Measurements from ENCODE around the gene ETV4. TPM values are rescaled to one million over a fixed set of nuclear protein-coding genes. Genes with fewer than 3 reads are reported as not detected.
"Not testable (repeated sequence)": the region's sequence is repeated elsewhere in the genome, so short reads cannot be mapped to it uniquely, and the experiment has no call there.

The ETV4 gene
- polyA plus RNA-seq, 1 donor from 2014 or later: not detected

DNA sequence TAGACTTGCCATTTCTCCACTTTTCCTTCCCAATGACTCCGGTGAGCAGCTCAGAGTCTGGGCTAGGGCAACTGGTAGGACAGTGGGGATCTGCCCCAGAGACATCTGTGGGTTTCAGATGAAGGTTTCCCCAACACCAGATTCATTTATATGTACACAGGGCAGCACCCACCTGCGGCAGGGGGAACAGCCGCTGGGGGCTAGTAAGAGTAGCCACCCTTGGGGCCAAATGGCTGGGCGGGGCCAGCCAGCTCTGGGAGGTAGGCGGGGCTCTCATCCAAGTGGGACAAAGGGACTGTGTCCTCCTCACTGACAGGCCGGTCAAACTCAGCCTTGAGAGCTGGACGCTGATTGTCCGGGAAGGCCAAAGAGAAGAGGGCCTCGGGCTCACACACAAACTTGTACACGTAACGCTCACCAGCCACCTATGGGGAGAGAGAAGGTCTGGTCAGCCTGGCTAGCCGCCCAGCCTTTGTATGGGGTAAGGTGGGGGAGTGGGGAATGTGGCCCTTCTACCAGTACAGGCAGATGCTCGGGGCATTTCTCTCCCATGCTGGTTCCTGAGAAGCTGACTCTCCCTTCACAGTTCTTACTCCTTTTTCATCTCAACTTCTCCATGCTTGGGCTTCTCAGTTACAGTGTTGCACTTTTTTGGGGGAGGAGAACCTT is 17.7 kb downstream of the ETV4 start:
- Mint-ChIP-seq H3K27me3 (no peaks in the 10 kb centered on the region), H3K36me3 (peaks cover 4% of the 10 kb centered on the region), H3K4me1 (peaks cover 0 to 2% (median 0%) of the 10 kb centered on the region in 3 donors), H3K4me3 (no peak overlapping the region), H3K27ac (no peak overlapping the region), H3K9me3 (no peaks in the 10 kb centered on the region)

GRCh38 chr17:43526886-43527648 is 19.1 kb downstream of the ETV4 start:
- Mint-ChIP-seq H3K27ac (no peak overlapping the region), H3K9me3 (no peaks in the 10 kb centered on the region), H3K27me3 (no peaks in the 10 kb centered on the region), H3K36me3 (peaks cover 4% of the 10 kb centered on the region), H3K4me3 (no peak overlapping the region), H3K4me1 (peaks cover 0 to 2% (median 0%) of the 10 kb centered on the region in 3 donors)

DNA sequence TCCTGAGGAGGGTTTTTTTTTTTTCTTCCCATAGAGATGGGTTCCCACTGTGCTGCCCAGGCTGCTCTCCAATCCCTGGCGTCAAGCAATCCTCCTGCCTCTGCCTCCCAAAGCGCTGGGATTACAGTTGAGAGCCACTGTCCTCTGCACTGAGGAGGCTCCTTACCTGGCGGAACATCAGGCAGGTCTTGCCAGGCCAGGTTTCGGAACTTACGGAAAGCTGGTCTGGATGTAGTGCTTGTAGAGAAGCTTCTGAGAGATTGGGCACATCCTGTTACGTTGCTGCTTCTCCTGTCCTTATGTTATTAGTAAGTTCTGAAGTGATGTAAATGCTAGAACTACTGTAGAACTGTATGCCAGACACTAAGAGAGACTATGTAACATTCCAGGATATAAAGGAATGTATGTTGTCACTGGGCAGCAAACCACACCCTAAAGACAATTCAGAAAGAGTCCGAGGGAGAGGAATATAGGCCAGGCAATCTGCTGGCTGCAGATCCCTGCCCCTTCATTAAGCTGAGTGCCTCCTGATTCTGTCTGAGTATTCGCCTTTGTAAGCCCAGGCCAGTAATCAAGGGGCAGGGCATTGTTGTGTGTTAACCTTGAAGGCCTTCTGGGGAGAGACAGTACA is 21.1 kb downstream of the ETV4 start:
- Mint-ChIP-seq H3K36me3 (peaks cover 13% of the 10 kb centered on the region), H3K27me3 (no peaks in the 10 kb centered on the region), H3K4me3 (no peak overlapping the region), H3K27ac (no peak overlapping the region), H3K4me1 (peaks cover 0 to 1% (median 0%) of the 10 kb centered on the region in 3 donors), H3K9me3 (no peaks in the 10 kb centered on the region)

DNA sequence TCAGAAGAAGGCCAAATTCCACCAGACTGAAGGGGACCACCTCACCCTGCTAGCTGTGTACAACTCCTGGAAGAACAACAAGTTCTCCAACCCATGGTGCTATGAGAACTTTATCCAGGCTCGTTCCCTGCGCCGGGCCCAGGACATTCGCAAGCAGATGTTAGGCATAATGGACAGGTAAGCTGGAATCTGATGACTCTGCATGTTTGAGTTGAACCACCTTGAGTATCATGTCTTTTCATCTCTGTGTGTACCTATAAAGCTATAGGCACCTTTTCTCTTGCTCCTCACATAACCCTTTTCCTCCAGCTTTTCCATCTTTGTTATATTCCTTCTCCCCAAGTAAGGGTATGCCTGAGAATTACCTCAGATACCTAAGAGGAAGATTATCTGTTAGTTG is 24.8 kb downstream of the ETV4 start:
- H3K4me1 Mint-ChIP-seq: peaks cover 0 to 4% (median 0%) of the 10 kb centered on the region in 3 donors
- H3K36me3 Mint-ChIP-seq: peaks cover 17% of the 10 kb centered on the region
- peak overlapping the region in 1 of 3 donors; percentile 53 for H3K27ac Mint-ChIP-seq
- no peak overlapping the region for H3K4me3 Mint-ChIP-seq
- H3K27me3 Mint-ChIP-seq: no peaks in the 10 kb centered on the region
- H3K9me3 Mint-ChIP-seq: no peaks in the 10 kb centered on the region

GRCh38 chr17:43517615-43518386 is 28.3 kb downstream of the ETV4 start:
- Mint-ChIP-seq H3K4me3 (no peak overlapping the region), H3K27me3 (no peaks in the 10 kb centered on the region), H3K4me1 (peaks cover 0 to 4% (median 0%) of the 10 kb centered on the region in 3 donors), H3K27ac (no peak overlapping the region), H3K36me3 (peaks cover 17% of the 10 kb centered on the region), H3K9me3 (no peaks in the 10 kb centered on the region)

DNA sequence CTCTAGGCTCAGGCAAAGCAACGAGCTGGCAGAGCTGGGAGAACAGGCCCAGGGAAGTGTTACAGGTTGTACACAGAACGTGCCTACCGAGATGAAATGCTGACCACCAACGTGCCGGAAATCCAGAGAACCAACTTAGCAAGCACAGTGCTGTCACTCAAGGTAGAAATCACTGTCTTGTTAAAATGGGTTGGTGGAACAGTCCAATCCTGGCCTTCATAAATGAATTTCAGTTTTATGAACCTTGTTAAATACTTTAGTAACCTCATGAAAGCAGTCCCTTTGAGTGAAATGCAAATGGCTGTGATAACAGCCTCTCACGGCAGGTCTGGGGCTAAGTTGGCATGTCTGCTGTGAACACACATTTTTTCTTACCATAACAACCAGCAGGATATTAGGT is 29.0 kb downstream of the ETV4 start:
- Mint-ChIP-seq H3K27me3 (no peaks in the 10 kb centered on the region), H3K4me1 (peaks cover 0 to 4% (median 0%) of the 10 kb centered on the region in 3 donors), H3K9me3 (no peaks in the 10 kb centered on the region), H3K36me3 (peaks cover 20% of the 10 kb centered on the region), H3K4me3 (no peak overlapping the region), H3K27ac (no peak overlapping the region)

DNA sequence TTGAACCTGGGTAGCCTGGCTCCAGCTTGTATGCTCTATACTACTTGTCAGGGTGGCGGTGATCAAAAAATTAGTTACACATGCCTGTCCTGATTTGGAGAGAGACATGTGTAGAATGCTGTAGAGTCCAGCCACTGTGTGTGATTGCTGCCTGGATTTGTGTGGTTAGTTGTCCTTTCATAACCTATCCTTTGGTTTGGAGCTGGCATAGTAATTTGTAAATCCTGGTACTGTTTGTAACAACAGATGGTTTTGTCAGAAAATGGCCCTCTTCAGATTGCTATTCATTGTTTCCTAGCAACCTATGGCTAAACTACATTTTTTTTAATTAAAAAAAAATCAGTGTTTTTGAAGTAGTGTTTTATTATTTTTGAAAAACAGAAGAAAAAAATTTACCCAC is 30.5 kb downstream of the ETV4 start:
- Mint-ChIP-seq H3K36me3 (peaks cover 14% of the 10 kb centered on the region), H3K9me3 (no peaks in the 10 kb centered on the region), H3K27ac (no peak overlapping the region), H3K4me3 (no peak overlapping the region), H3K27me3 (no peaks in the 10 kb centered on the region), H3K4me1 (peaks cover 0 to 3% (median 0%) of the 10 kb centered on the region in 3 donors)

GRCh38 chr17:43511199-43511598 is 34.9 kb downstream of the ETV4 start:
- not testable (repeated sequence) for H3K36me3 Mint-ChIP-seq, H3K27me3 Mint-ChIP-seq, H3K4me1 Mint-ChIP-seq, H3K9me3 Mint-ChIP-seq, H3K4me3 Mint-ChIP-seq, H3K27ac Mint-ChIP-seq

DNA sequence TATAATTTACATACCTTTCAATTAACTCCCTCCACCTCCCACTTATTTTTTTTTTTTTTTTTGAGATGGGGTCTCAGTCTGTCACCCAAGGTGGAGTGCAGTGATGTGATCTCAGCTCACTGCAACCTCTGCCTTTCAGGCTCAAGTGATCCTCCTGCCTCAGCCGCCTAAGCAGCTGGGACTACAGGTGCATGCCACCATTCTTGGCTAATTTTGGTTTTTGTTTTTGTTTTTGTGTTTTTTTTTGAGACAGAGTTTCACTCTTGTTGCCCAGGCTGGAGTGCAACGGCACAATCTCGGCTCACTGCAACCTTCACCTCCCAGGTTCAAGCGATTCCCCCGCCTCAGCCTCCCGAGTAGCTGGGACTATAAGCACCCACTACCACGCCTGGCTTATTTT is 36.7 kb downstream of the ETV4 start:
- not testable (repeated sequence) for H3K4me1 Mint-ChIP-seq, H3K27me3 Mint-ChIP-seq, H3K36me3 Mint-ChIP-seq, H3K9me3 Mint-ChIP-seq
- Mint-ChIP-seq H3K4me3 (peak overlapping the region in 1 of 4 donors; percentile 37), H3K27ac (peak overlapping the region in 1 of 3 donors; percentile 59)

- Mint-ChIP-seq H3K27me3 (no peaks in the 10 kb centered on the region), H3K4me3 (no peak overlapping the region), H3K4me1 (peaks cover 5 to 9% (median 6%) of the 10 kb centered on the region in 3 donors), H3K36me3 (peaks cover 10% of the 10 kb centered on the region), H3K27ac (no peak overlapping the region), H3K9me3 (no peaks in the 10 kb centered on the region)
Measured at GRCh38 chr17:43490621-43491020, 55.5 kb downstream of the ETV4 start.

GRCh38 chr17:43483674-43484551 is 62.2 kb downstream of the ETV4 start, which contains the start of gene DHX8:
Gene DHX8, plus strand, starts transcription at chr17:43483975. Its CDS starts 63 bp downstream, at chr17:43484038.
- H3K27ac Mint-ChIP-seq: peak within 1 kb of the TSS; percentile 94 to 95 (median 94)
- H3K4me1 Mint-ChIP-seq: peaks cover 21 to 24% (median 23%) of the 10 kb centered on the region in 3 donors
- H3K9me3 Mint-ChIP-seq: no peaks in the 10 kb centered on the region
- peaks cover 3% of the 10 kb centered on the region for H3K36me3 Mint-ChIP-seq
- H3K27me3 Mint-ChIP-seq: peaks cover 2% of the 10 kb centered on the region
- peak within 1 kb of the TSS; percentile 94 to 100 (median 100) for H3K4me3 Mint-ChIP-seq

DNA sequence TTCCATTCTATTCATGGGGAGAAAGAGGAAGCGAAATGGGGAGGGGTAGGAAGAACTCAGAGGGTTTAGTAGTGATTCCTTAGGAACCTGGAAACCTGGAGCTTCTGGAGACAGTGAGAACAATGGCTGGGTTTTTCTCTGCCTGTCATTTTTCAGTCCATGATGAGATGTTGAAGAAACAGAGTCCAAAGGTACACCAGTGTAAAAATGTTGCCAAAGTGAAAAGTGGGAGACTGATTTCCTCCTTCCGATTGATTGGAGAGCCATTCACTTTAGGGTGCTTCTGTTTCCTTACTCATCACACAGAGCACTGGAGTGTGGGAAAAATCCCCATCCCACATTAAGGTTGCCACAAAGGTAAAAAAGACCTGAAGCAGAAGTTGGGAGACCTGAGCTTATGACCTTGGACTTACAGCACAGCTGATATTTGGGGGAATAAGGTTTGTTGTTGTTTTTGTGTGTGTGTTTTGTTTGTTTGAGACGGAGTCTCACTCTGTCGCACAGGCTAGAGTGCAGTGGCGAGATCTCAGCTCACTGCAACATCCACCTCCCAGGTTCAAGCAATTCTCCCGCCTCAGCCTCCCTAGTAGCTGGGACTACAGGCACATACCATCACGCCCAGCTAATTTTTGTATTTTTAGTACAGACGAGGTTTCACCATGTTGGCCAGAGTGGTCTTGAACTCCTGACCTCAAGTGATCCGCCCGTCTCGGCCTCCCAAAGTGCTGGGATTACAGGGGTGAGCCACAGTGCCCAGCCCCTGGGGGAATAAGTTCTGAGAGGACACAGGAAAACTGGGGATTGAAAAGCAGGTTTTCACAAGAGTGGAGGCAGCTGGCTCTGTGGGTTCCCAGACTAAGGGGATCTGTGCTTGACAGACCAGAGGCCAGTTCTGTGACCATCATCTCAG is 63.8 kb downstream of the ETV4 start:
- Mint-ChIP-seq H3K4me3 (peak overlapping the region in 2 of 4 donors; percentile 19 to 100), H3K9me3 (no peaks in the 10 kb centered on the region), H3K36me3 (peaks cover 3% of the 10 kb centered on the region), H3K27me3 (peaks cover 2% of the 10 kb centered on the region), H3K4me1 (peaks cover 20 to 23% (median 21%) of the 10 kb centered on the region in 3 donors), H3K27ac (peak overlapping the region in 1 of 3 donors; percentile 47)

GRCh38 chr17:43479948-43480347 is 66.2 kb downstream of the ETV4 start:
- Mint-ChIP-seq H3K9me3 (no peaks in the 10 kb centered on the region), H3K4me1 (peaks cover 10 to 12% (median 11%) of the 10 kb centered on the region in 3 donors), H3K36me3 (peaks cover 3% of the 10 kb centered on the region), H3K4me3 (no peak overlapping the region), H3K27me3 (peaks cover 2% of the 10 kb centered on the region), H3K27ac (no peak overlapping the region)
